ENCODE results near the gene SMIM23.

The SMIM23 gene

DNA sequence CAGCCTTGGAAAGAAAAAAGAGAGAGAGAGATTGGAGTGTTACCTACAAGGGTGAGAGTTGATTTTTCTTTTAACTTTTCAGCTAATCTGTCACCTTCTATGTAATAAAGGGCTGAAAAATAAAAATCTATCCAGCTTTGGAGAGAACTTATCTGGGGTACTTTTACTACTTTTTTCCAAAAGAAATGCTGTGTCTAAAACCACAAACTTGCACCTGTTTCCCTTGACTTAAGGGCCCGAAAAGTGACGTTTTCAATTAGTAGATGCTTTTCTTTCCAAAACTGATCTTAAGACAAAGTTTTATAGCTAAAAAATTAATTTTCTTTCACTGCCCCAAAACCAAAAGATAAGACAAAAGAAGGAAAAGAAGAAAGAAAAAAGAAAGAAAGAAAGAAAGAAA, 48.8 kb downstream of the SMIM23 start (continued):
- TF ChIP-seq ZFP37 (tag by site-specific recombination; IDR thresholded peaks at IDR 0.05): no peak

DNA sequence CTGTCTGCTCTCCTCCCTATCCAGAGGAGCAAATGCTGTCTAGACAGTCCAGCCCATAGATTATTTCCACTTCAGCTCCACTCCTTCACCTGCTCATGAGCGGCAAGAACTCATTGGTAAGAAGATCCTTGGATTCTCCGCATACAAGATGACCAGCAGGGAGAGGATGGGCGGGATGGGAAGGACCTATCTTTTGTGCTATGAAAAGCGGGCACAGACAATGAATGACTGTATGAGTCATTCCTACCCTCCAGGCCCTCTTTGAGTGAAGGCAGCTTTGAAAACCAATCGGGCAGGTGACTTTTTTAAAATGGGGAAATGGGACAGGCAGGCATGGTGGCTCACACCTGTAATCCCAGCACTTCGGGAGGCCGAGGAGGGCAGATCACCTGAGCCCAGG, 49.4 kb downstream of the SMIM23 start:
- TF ChIP-seq ZNF354C (tag by site-specific recombination; IDR thresholded peaks at IDR 0.05; ENCODE audit: borderline replicate concordance, low read depth) (no peak), ZNF530 (tag by site-specific recombination; IDR thresholded peaks at IDR 0.05; ENCODE audit: low read depth) (no peak), IKZF3 (tag by site-specific recombination; IDR thresholded peaks at IDR 0.05) (no peak)
- ChIA-PET CTCF (no interaction called here), POLR2A (interaction anchor here (0.6 kb wide), 1 partner anchor 40 kb away, joined by 3 read pairs; no protein-coding TSS in a partner anchor)
- no peak overlapping the region for H3K27ac ChIP-seq (ENCODE audit: extremely low read depth, low read depth, low read length)
- H3K4me3 ChIP-seq (ENCODE audit: low read depth, low read length): no peak overlapping the region
- H3K9me3 ChIP-seq (ENCODE audit: control insufficient read depth, insufficient read depth, low read depth, low read length): no peaks in the 10 kb centered on the region
- no peaks in the 10 kb centered on the region for H3K4me1 ChIP-seq (ENCODE audit: control insufficient read depth, insufficient read depth, low read length)
- H3K36me3 ChIP-seq (ENCODE audit: control insufficient read depth in 2 of 2, insufficient read depth in 1 of 2, low read length in 2 of 2): no peaks in the 10 kb centered on the region

DNA sequence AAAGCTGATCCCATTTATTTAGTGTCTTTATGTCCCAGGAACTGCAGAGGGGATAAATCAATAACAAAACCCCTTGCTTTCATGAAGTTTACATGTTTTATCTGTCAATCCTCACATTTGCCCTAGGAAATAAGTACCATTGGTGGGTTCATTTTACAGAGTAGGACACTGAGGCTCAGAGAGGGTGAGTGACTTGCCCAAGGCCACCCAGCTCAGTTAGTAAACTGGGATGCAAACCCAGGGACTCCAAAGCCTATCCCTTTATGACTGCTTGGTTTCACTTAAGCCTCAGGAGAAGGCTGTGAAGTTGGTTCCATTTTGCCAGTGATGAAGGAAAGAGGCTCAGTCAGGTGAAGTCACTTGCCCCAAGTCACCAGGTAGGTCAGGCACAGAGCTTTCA, 51.9 kb downstream of the SMIM23 start:
- no peak for TF ChIP-seq ZNF571 (tag by site-specific recombination; IDR thresholded peaks at IDR 0.05)
- TF ChIP-seq, protein P1, sequence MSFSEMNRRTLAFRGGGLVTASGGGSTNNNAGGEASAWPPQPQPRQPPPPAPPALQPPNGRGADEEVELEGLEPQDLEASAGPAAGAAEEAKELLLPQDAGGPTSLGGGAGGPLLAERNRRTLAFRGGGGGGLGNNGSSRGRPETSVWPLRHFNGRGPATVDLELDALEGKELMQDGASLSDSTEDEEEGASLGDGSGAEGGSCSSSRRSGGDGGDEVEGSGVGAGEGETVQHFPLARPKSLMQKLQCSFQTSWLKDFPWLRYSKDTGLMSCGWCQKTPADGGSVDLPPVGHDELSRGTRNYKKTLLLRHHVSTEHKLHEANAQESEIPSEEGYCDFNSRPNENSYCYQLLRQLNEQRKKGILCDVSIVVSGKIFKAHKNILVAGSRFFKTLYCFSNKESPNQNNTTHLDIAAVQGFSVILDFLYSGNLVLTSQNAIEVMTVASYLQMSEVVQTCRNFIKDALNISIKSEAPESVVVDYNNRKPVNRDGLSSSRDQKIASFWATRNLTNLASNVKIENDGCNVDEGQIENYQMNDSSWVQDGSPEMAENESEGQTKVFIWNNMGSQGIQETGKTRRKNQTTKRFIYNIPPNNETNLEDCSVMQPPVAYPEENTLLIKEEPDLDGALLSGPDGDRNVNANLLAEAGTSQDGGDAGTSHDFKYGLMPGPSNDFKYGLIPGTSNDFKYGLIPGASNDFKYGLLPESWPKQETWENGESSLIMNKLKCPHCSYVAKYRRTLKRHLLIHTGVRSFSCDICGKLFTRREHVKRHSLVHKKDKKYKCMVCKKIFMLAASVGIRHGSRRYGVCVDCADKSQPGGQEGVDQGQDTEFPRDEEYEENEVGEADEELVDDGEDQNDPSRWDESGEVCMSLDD (tag by site-specific recombination; IDR thresholded peaks at IDR 0.05): no peak
- no peak for TF ChIP-seq ZNF596 (tag by site-specific recombination; IDR thresholded peaks at IDR 0.05)
- no peak for TF ChIP-seq MZF1 (tag by site-specific recombination; IDR thresholded peaks at IDR 0.05; ENCODE audit: borderline replicate concordance)
- TF ChIP-seq ZNF48 (tag by site-specific recombination; IDR thresholded peaks at IDR 0.05): no peak
- no peak for TF ChIP-seq ZNF837 (tag by site-specific recombination; IDR thresholded peaks at IDR 0.05)
- no peak for TF ChIP-seq ZNF501 (tag by site-specific recombination; IDR thresholded peaks at IDR 0.05)
- TF ChIP-seq KLF7 (tag by site-specific recombination; IDR thresholded peaks at IDR 0.05; ENCODE audit: borderline replicate concordance): no peak
- no peak for TF ChIP-seq ZNF341 (tag by site-specific recombination; IDR thresholded peaks at IDR 0.05; ENCODE audit: low read depth)
- TF ChIP-seq, protein P2, sequence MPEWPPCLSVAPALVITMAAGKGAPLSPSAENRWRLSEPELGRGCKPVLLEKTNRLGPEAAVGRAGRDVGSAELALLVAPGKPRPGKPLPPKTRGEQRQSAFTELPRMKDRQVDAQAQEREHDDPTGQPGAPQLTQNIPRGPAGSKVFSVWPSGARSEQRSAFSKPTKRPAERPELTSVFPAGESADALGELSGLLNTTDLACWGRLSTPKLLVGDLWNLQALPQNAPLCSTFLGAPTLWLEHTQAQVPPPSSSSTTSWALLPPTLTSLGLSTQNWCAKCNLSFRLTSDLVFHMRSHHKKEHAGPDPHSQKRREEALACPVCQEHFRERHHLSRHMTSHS (tag by site-specific recombination; IDR thresholded peaks at IDR 0.05): no peak
- no peak for TF ChIP-seq ZNF530 (tag by site-specific recombination; IDR thresholded peaks at IDR 0.05; ENCODE audit: low read depth)
- TF ChIP-seq, protein P3, sequence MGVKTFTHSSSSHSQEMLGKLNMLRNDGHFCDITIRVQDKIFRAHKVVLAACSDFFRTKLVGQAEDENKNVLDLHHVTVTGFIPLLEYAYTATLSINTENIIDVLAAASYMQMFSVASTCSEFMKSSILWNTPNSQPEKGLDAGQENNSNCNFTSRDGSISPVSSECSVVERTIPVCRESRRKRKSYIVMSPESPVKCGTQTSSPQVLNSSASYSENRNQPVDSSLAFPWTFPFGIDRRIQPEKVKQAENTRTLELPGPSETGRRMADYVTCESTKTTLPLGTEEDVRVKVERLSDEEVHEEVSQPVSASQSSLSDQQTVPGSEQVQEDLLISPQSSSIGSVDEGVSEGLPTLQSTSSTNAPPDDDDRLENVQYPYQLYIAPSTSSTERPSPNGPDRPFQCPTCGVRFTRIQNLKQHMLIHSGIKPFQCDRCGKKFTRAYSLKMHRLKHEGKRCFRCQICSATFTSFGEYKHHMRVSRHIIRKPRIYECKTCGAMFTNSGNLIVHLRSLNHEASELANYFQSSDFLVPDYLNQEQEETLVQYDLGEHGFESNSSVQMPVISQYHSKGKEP (tag by site-specific recombination; IDR thresholded peaks at IDR 0.05): no peak
- no peak for TF ChIP-seq ZNF747 (tag by site-specific recombination; IDR thresholded peaks at IDR 0.05)
- no peak for TF ChIP-seq ZNF335 (tag by site-specific recombination; conservative IDR thresholded peaks at IDR 0.05)
- TF ChIP-seq ZNF19 (tag by site-specific recombination; IDR thresholded peaks at IDR 0.05; ENCODE audit: low read depth): no peak
- TF ChIP-seq MYNN (tag by site-specific recombination; IDR thresholded peaks at IDR 0.05; ENCODE audit: borderline replicate concordance): no peak
- no peak for TF ChIP-seq ZBTB17 (tag by site-specific recombination; IDR thresholded peaks at IDR 0.05)
- no peaks in the 10 kb centered on the region for H3K9me3 ChIP-seq (ENCODE audit: control insufficient read depth, insufficient read depth, low read depth, low read length)
- H3K4me3 ChIP-seq (ENCODE audit: low read depth, low read length): no peak overlapping the region
- POLR2A ChIA-PET: no interaction called here
- no peaks in the 10 kb centered on the region for H3K36me3 ChIP-seq (ENCODE audit: control insufficient read depth in 2 of 2, insufficient read depth in 1 of 2, low read length in 2 of 2)
- CTCF ChIA-PET: interaction anchor here (1.0 kb wide), 1 partner anchor 208 kb away, joined by 4 read pairs; no protein-coding TSS in a partner anchor
- no peak overlapping the region for H3K27ac ChIP-seq (ENCODE audit: extremely low read depth, low read depth, low read length)
- H3K4me1 ChIP-seq (ENCODE audit: control insufficient read depth, insufficient read depth, low read length): no peaks in the 10 kb centered on the region

All from HEK293 (cell line).